IMR-90 (cell line): ENCODE data around the gene GRIA3. TPM values are rescaled to one million over a fixed set of nuclear protein-coding genes. Genes with fewer than 3 reads are reported as not detected.

Experiments used
- ATAC-seq: fragments of 200-7000 bp; cut with Tn5 transposase; 2 replicates; pipeline ENCODE4 v1.9.1; 2020; ENCODE audit warnings: low read depth, mild to moderate bottlenecking, moderate library complexity
- BruUV-seq: library from RNA; stranded (reverse); fragments of 400-500 nt; replicated peaks from 2 replicates; lab custom pipeline; 2021; lab: Mats Ljungman, UMichigan
- CTCF ChIA-PET: fragments of 300-600 bp; formaldehyde crosslinking; extraction: SDS; loops from one replicate; lab custom pipeline; 2021; ENCODE audit warnings: antibody characterized with exemption; lab: Yijun Ruan, JAX
- POLR2A ChIA-PET: fragments of 300-600 bp; sonication (Branson Sonifier 250); formaldehyde crosslinking; loops from one replicate; lab custom pipeline; 2022; ENCODE audit warnings: antibody characterized with exemption; ENCODE audit not compliant: unreplicated experiment; lab: Charles Lee
- DNase-seq: peaks from one replicate; pipeline ENCODE4 v3.0.0; 2013
- H2AFZ ChIP-seq: replicated peaks from 2 replicates; pipeline ENCODE3; 2013; ENCODE audit warnings: low read length, mild to moderate bottlenecking; ENCODE audit not compliant: poor library complexity
- H2AK5ac ChIP-seq: 2 replicates; pipeline ENCODE4 v1.6.1; 2013; ENCODE audit warnings: low read depth, low read length, inconsistent platforms
- H2AK9ac ChIP-seq: replicated peaks from 2 replicates; pipeline ENCODE3; 2013; ENCODE audit warnings: mild to moderate bottlenecking, low read depth, low read length, moderate library complexity; ENCODE audit not compliant: poor library complexity
- H2BK120ac ChIP-seq: 2 replicates; pipeline ENCODE4 v1.6.1; 2013; ENCODE audit warnings: low read depth, low read length, inconsistent platforms
- H2BK15ac ChIP-seq: 3 replicates; pipeline ENCODE4 v1.6.1; 2013; ENCODE audit warnings: low read depth, low read length, inconsistent platforms
- H2BK20ac ChIP-seq: 2 replicates; pipeline ENCODE4 v1.6.1; 2013; ENCODE audit warnings: low read depth, mild to moderate bottlenecking, inconsistent platforms, low read length, moderate library complexity
- H2BK5ac ChIP-seq: 2 replicates; pipeline ENCODE4 v1.6.1; 2013; ENCODE audit warnings: mild to moderate bottlenecking, low read depth, low read length, inconsistent platforms; ENCODE audit not compliant: poor library complexity, severe bottlenecking
- H3K14ac ChIP-seq: replicated peaks from 2 replicates; pipeline ENCODE4 v1.6.1; 2013; ENCODE audit warnings: low read depth, low read length, inconsistent platforms
- H3K18ac ChIP-seq: 2 replicates; pipeline ENCODE4 v1.6.1; 2013; ENCODE audit warnings: low read depth, low read length, control low read depth
- H3K23ac ChIP-seq: 2 replicates; pipeline ENCODE4 v1.6.1; 2013; ENCODE audit warnings: low read depth, low read length, inconsistent platforms
- H3K27ac ChIP-seq: 2 replicates; pipeline ENCODE4 v1.5.1; 2013; ENCODE audit warnings: mild to moderate bottlenecking, control low read depth, low read length; ENCODE audit not compliant: insufficient read depth
- H3K27me3 ChIP-seq: 2 replicates; pipeline ENCODE4 v1.6.1; 2013; ENCODE audit warnings: low read length; ENCODE audit not compliant: control insufficient read depth, insufficient read depth
- H3K36me3 ChIP-seq: 2 replicates; pipeline ENCODE4 v1.6.1; 2013; ENCODE audit warnings: low read length, mixed read lengths; ENCODE audit not compliant: control insufficient read depth, insufficient read depth
- H3K4ac ChIP-seq: 2 replicates; pipeline ENCODE4 v1.6.1; 2013; ENCODE audit warnings: low read depth, low read length, inconsistent platforms
- H3K4me1 ChIP-seq: 2 replicates; pipeline ENCODE4 v1.6.1; 2013; ENCODE audit warnings: low read length, mixed read lengths; ENCODE audit not compliant: control insufficient read depth, insufficient read depth
- H3K4me2 ChIP-seq: 2 replicates; pipeline ENCODE4 v1.6.1; 2013; ENCODE audit warnings: low read depth, mild to moderate bottlenecking, control low read depth, low read length, moderate library complexity
- H3K4me3 ChIP-seq: 2 replicates; pipeline ENCODE4 v1.5.1; 2013; ENCODE audit warnings: low read depth, mild to moderate bottlenecking, control low read depth, low read length, moderate library complexity; ENCODE audit not compliant: insufficient read depth
- H3K56ac ChIP-seq: 2 replicates; pipeline ENCODE4 v1.6.1; 2013; ENCODE audit warnings: low read length, inconsistent platforms; ENCODE audit not compliant: insufficient read depth; ENCODE audit errors: extremely low read depth
- H3K79me1 ChIP-seq, 2 experiments: 2 replicates each; pipeline ENCODE4 v1.6.1; 2013; ENCODE audit warnings: low read length in 2 of 2, inconsistent platforms in 1 of 2, low read depth in 1 of 2
- H3K9ac ChIP-seq: 2 replicates; pipeline ENCODE4 v1.6.1; 2013; ENCODE audit warnings: low read depth, low read length, control low read depth
- H3K9me1 ChIP-seq: 2 replicates; pipeline ENCODE4 v1.6.1; 2013; ENCODE audit warnings: low read length, inconsistent platforms; ENCODE audit not compliant: insufficient read depth
- H3K9me3 ChIP-seq: 2 replicates; pipeline ENCODE4 v1.6.1; 2013; ENCODE audit warnings: low read length; ENCODE audit not compliant: control insufficient read depth, insufficient read depth
- H4K20me1 ChIP-seq: 2 replicates; pipeline ENCODE4 v1.6.1; 2013; ENCODE audit warnings: low read length, inconsistent platforms; ENCODE audit not compliant: insufficient read depth
- H4K5ac ChIP-seq: 2 replicates; pipeline ENCODE4 v1.6.1; 2013; ENCODE audit warnings: mild to moderate bottlenecking, low read depth, low read length, control low read depth
- H4K8ac ChIP-seq, 2 experiments: 2 replicates each; pipeline ENCODE4 v1.6.1; 2013; ENCODE audit warnings: low read depth in 2 of 2, low read length in 2 of 2, control low read depth in 1 of 2, inconsistent platforms in 1 of 2
- H4K91ac ChIP-seq: 2 replicates; pipeline ENCODE4 v1.6.1; 2013; ENCODE audit warnings: low read depth, low read length, inconsistent platforms; ENCODE audit not compliant: insufficient read depth
- BHLHE40 ChIP-seq: fragments of 150-350 bp; IDR thresholded peaks from 2 replicates; pipeline ENCODE4 v1.6.1; 2016; ENCODE audit warnings: mild to moderate bottlenecking, low read depth, low read length
- FOS ChIP-seq: fragments of 150-350 bp; IDR thresholded peaks from 2 replicates; pipeline ENCODE4 v1.6.1; 2016; ENCODE audit warnings: low read depth, low read length
- MAFK ChIP-seq: IDR thresholded peaks from 2 replicates; pipeline ENCODE4 v1.6.1; 2012; ENCODE audit warnings: low read depth, low read length, improper control_type of control experiment
- MAZ ChIP-seq: IDR thresholded peaks from 2 replicates; pipeline ENCODE4 v1.6.1; 2012; ENCODE audit warnings: low read depth, mild to moderate bottlenecking, low read length, improper control_type of control experiment, moderate library complexity, borderline replicate concordance
- NFE2L2 ChIP-seq: fragments of 150-350 bp; IDR thresholded peaks from 2 replicates; pipeline ENCODE4 v1.6.1; 2016; ENCODE audit warnings: low read depth, mild to moderate bottlenecking, low read length
- POLR2A ChIP-seq: IDR thresholded peaks from 2 replicates; pipeline ENCODE4 v1.6.1; 2012; ENCODE audit warnings: mild to moderate bottlenecking, low read depth, low read length
- RFX5 ChIP-seq: IDR thresholded peaks from 2 replicates; pipeline ENCODE4 v1.8.0; 2012; ENCODE audit warnings: low read depth, mild to moderate bottlenecking, low read length, moderate library complexity
- SMC3 ChIP-seq: fragments of 150-350 bp; IDR thresholded peaks from 2 replicates; pipeline ENCODE4 v1.6.1; 2016; ENCODE audit warnings: low read depth, mild to moderate bottlenecking, antibody characterized with exemption, low read length, moderate library complexity
- USF2 ChIP-seq: fragments of 150-350 bp; IDR thresholded peaks from 2 replicates; pipeline ENCODE4 v1.6.1; 2017; ENCODE audit warnings: mild to moderate bottlenecking, antibody characterized with exemption, low read length, low read depth
- WGBS, 2 experiments: methylation state at CpG; one replicate each; pipeline versions ENCODE4 v1.1.5 to v1.1.7; 2013; ENCODE audit warnings: missing lambda C conversion rate in 2 of 2; ENCODE audit not compliant: insufficient read length in 1 of 2; ENCODE audit errors: extremely low coverage in 2 of 2; 5-methylcytosine and 5-hydroxymethylcytosine counted together
- dilution Hi-C: fragments of 300-500 bp; cut with HindIII; formaldehyde crosslinking; loops from one replicate; pipeline ENCODE4 v1.14.3; 2018; ENCODE audit warnings: low sequenced_read_pairs; ENCODE audit not compliant: unreplicated experiment
- in situ Hi-C: fragments of 300-500 bp; cut with MboI; formaldehyde crosslinking; loops from 3 replicates; pipeline ENCODE4 v1.14.3; 2019; ENCODE audit warnings: low sequenced_read_pairs, inconsistent platforms, mixed read lengths
- intact Hi-C: fragments of 100-400 bp; cut with micrococcal nuclease; formaldehyde crosslinking; loops from 2 replicates; pipeline ENCODE4 v1.10.0; 2022
- polyA plus RNA-seq, 3 experiments: library from polyadenylated mRNA; depleted of rRNA; stranded (reverse); fragments of >200 nt; gene quantifications; 2 replicates each; pipeline ENCODE4 v1.2.3, GENCODE V29; 2012; ENCODE audit warnings: low replicate concordance in 1 of 3
- total RNA-seq: library from RNA; depleted of rRNA; stranded (reverse); fragments of >200 nt; gene quantifications from 2 replicates; pipeline ENCODE4 v1.2.3, GENCODE V29; 2012

The GRIA3 gene
- total and polyA plus RNA-seq, 2 of the 4 experiments (the other 2 are of a cell fraction): not detected

GRCh38 chrX:123263747-123264146, 79.7 kb downstream of the GRIA3 start:
- DNase-seq: no peak
- CTCF ChIA-PET: no interaction called here
- TF ChIP-seq BHLHE40 (no peak), MAFK (no peak), RFX5 (no peak), USF2 (no peak), SMC3 (no peak), MAZ (no peak), FOS (no peak), POLR2A (no peak), NFE2L2 (no peak)
- Histone ChIP-seq H4K8ac (no peak overlapping the region), H3K18ac (no peak overlapping the region), H3K4ac (no peak overlapping the region), H3K9me1 (no peaks in the 10 kb centered on the region), H2BK120ac (no peak overlapping the region), H2BK5ac (no peak overlapping the region), H3K9ac (no peak overlapping the region), H3K9me3 (no peaks in the 10 kb centered on the region), H3K14ac (no peak overlapping the region), H3K4me2 (no peak overlapping the region), H3K27ac (no peak overlapping the region), H4K91ac (no peak overlapping the region), H3K79me1 (no peaks in the 10 kb centered on the region), H4K20me1 (no peaks in the 10 kb centered on the region), H3K27me3 (no peaks in the 10 kb centered on the region), H3K23ac (no peak overlapping the region), H3K4me3 (no peak overlapping the region), H3K56ac (no peak overlapping the region), H2BK20ac (no peak overlapping the region), H3K4me1 (no peaks in the 10 kb centered on the region), H2BK15ac (no peak overlapping the region), H4K5ac (no peak overlapping the region), H2AK9ac (no peak overlapping the region), H3K36me3 (no peaks in the 10 kb centered on the region), H2AFZ (no peak overlapping the region), H2AK5ac (no peak overlapping the region)
- dilution Hi-C loops: no loop called here
- no TSS peak for BruUV-seq
- no peak for ATAC-seq
- POLR2A ChIA-PET: no interaction called here
- intact Hi-C loops: no loop called here
- WGBS, 2 experiments: no CpG with 5 or more reads among the region's 1 CpG
- in situ Hi-C loops: no loop called here
